ENCODE measurements around the gene SIRT1.
"Not testable (repeated sequence)": the region's sequence is repeated elsewhere in the genome, so short reads cannot be mapped to it uniquely, and the experiment has no call there.

SIRT1 gene

GRCh38 chr10:67861750-67862432, 22.6 kb upstream of the SIRT1 start:
- no peak for TF ChIP-seq CTCF (IDR thresholded peaks at IDR 0.05; ENCODE audit: borderline replicate concordance, insufficient read depth, low read depth, low read length)
- no peak overlapping the region for H3K4me3 ChIP-seq (ENCODE audit: low read depth, low read length)

- H3K4me3 ChIP-seq (ENCODE audit: low read depth, low read length): no peak overlapping the region
Measured at GRCh38 chr10:67863094-67863493, 21.4 kb upstream of the SIRT1 start.

DNA sequence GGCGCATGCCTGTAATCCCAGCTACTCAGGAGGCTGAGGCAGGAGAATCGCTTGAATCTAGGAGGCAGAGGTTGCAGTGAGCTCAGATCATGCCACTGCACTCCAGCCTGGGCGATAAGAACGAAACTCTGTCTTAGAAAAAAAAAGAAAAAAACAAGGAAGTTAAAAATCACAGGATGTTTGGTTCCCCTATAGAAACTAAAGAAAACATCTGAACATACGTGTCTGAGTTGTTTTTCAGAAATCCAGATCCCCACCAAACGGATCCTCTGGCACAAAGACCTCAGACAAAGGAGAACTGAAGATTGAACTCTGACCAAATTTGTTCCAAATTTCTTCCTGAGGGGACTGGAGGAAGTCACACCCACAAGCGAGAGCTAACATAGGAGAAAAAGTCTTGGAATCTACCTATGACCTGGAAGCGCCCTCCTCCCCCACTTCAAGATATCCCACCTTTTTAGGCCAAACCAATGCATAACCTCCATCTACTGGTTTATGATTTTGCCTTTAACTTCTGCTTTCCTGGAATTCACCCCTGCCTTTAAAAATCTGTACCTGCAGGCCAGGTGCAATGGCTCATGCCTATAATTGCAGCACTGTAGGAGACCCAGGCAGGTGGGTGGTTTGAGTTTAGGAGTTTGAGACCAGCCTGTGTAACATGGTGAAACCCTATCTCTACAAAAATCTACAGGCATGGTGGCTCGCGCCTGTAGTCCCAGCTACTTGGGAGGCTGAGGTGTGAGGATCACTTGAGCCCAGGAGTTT, 19.7 kb upstream of the SIRT1 start:
- no peak for TF ChIP-seq CTCF (IDR thresholded peaks at IDR 0.05; ENCODE audit: borderline replicate concordance, insufficient read depth, low read depth, low read length)
- H3K4me3 ChIP-seq (ENCODE audit: low read depth, low read length): no peak overlapping the region

More at GRCh38 chr10:67863094-67863493, 21.4 kb upstream of the SIRT1 start:
- no peak for TF ChIP-seq CTCF (IDR thresholded peaks at IDR 0.05; ENCODE audit: borderline replicate concordance, insufficient read depth, low read depth, low read length)

DNA sequence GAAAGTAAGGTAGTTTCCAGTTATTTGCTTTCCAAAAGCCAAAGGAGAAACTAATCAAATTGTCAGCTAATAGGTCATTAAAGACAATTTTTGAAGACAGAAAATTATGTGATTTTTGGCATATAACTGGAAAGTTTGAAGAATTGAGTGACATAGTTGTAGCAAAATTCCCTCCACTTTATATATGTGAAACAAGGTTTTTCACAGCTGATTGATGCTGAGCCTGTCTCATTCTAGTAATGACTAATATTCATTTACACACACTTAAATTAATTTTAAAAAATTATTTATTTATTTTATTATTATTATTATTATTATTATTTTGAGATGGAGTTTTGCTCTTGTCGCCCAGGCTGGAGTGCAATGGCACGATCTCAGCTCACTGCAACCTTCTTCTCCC, 16.3 kb upstream of the SIRT1 start:
- H3K4me3 ChIP-seq (ENCODE audit: low read depth, low read length): no peak overlapping the region
- no peak for TF ChIP-seq CTCF (IDR thresholded peaks at IDR 0.05; ENCODE audit: borderline replicate concordance, insufficient read depth, low read depth, low read length)

GRCh38 chr10:67869996-67870395, 14.5 kb upstream of the SIRT1 start:
- H3K4me3 ChIP-seq (ENCODE audit: low read depth, low read length): no peak overlapping the region
- no peak for TF ChIP-seq CTCF (IDR thresholded peaks at IDR 0.05; ENCODE audit: borderline replicate concordance, insufficient read depth, low read depth, low read length)

DNA sequence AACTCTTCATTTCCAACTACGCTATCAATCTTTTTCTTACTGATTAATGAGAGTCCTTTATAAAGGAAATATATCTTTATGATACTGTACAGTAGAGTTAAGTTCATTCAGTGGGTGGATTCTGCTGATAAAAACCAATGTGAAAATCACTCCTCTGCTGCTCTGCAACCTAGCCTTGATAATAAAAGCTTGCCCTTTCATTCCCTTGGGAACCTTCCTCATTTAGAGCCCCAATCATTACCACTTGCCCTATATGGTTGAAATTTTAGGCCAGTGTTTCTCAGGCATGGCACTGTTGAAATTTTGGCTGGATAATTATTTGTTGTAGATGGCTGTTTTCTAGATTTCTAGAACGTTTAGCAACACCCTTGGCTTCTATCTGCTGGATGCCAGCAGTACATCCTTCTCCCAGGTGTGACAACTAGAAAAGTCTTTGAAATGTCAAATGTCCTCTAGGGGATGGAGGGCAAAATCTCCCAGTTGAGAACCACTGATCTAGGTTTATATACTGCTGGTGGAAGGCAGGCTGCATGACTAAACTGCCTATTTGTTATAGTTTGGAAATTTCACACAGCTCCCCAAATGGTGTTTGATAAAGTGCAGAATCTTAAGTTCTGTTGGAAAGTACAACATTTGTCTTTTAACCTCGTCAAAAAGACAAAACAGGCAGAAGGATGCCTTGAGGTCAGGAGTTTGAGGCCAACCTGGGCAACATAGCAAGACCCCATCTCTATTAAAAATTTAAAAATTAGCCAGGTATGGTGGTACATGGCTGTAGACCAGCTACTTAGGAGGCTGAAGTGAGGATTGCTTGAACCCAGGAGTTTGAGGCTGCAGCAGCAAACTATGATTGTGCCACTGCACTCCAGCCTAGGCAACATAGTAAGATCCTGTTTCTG, 8.9 kb upstream of the SIRT1 start:
- H3K4me3 ChIP-seq (ENCODE audit: low read depth, low read length): no peak overlapping the region
- no peak for TF ChIP-seq CTCF (IDR thresholded peaks at IDR 0.05; ENCODE audit: borderline replicate concordance, insufficient read depth, low read depth, low read length)

DNA sequence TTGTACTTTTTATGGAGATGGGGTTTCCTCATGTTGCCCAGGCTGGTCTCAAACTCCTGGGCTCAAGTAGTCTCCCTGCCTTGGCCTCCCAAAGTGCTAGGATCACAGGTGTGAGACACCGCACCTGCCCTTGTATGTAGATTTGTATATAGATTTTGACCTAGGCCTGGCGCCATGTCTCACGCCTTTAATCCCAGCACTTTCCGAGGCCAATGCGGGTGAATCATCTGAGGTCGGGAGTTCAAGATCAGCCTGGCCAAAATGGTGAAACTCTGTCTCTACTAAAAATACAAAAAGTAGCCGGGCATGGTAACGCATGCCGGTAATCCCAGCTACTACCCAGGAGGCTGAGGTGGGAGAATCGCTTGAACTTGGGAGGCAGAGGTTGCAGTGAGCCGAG, 7.0 kb upstream of the SIRT1 start:
- not testable (repeated sequence) for H3K4me3 ChIP-seq (ENCODE audit: low read depth, low read length)
